ENCODE data around the gene ZNF608.

DNA sequence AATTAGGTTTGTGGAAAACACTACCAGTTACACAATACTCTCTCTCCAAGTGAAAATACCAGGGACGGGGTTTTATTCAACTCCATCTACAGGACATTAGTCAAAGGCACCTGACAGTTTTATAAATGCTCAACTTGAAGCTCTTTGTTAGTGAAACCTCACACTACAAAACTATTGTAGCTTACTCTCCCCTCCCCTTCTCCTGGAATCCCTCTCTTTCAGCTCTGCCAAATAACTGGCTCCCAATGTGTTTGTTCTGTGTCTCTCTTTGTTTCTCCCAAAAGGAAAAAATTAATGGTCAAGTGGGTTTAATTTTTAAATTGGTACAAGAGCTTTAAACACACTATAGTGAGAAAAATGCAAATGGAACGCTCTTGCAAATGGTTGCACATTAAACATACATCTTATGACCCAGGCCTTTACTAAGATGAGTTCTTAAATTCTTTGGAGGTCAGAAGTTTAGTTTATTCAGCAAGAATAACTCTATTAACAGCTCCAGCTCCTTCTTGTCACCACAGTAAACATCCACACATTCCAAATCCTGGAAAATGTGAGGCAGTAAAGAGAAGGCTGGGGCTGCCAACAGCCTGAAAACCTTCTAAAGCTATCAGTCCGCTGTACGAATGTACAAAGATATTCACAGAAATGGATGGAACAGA, 48.4 kb downstream of the ZNF608 start:
- TF ChIP-seq, protein P1, sequence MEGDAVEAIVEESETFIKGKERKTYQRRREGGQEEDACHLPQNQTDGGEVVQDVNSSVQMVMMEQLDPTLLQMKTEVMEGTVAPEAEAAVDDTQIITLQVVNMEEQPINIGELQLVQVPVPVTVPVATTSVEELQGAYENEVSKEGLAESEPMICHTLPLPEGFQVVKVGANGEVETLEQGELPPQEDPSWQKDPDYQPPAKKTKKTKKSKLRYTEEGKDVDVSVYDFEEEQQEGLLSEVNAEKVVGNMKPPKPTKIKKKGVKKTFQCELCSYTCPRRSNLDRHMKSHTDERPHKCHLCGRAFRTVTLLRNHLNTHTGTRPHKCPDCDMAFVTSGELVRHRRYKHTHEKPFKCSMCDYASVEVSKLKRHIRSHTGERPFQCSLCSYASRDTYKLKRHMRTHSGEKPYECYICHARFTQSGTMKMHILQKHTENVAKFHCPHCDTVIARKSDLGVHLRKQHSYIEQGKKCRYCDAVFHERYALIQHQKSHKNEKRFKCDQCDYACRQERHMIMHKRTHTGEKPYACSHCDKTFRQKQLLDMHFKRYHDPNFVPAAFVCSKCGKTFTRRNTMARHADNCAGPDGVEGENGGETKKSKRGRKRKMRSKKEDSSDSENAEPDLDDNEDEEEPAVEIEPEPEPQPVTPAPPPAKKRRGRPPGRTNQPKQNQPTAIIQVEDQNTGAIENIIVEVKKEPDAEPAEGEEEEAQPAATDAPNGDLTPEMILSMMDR (IDR thresholded peaks at IDR 0.05 in 8 of 11, conservative IDR thresholded peaks at IDR 0.05 in 3 of 11), result no peak
- TF ChIP-seq POLR2A (IDR thresholded peaks at IDR 0.05) (no peak), POLR2AphosphoS5 (IDR thresholded peaks at IDR 0.05) (no peak)
